Renal cortex interstitium (tissue), 11 donors: ENCODE data around the gene PRR29. TPM values are rescaled to one million over a fixed set of nuclear protein-coding genes. Genes with fewer than 3 reads are reported as not detected.

Experiments used
- DNase-seq, 11 donors: peaks; one replicate each; pipeline ENCODE4 v3.0.0-alpha.2; 2013; ENCODE audit warnings: low read depth in 9 of 11, low spot score in 4 of 11; ENCODE audit errors: extremely low read depth in 1 of 11
- polyA plus RNA-seq, 3 donors: library from polyadenylated mRNA; unstranded; fragments of 120-200 nt; gene quantifications; one replicate each; pipeline ENCODE4 v1.2.1, GENCODE V29; 2013; ENCODE audit not compliant: insufficient read length in 3 of 3

Gene PRR29
- polyA plus RNA-seq, 3 donors = 2.7 to 4.1 (median 3.9) TPM

DNA sequence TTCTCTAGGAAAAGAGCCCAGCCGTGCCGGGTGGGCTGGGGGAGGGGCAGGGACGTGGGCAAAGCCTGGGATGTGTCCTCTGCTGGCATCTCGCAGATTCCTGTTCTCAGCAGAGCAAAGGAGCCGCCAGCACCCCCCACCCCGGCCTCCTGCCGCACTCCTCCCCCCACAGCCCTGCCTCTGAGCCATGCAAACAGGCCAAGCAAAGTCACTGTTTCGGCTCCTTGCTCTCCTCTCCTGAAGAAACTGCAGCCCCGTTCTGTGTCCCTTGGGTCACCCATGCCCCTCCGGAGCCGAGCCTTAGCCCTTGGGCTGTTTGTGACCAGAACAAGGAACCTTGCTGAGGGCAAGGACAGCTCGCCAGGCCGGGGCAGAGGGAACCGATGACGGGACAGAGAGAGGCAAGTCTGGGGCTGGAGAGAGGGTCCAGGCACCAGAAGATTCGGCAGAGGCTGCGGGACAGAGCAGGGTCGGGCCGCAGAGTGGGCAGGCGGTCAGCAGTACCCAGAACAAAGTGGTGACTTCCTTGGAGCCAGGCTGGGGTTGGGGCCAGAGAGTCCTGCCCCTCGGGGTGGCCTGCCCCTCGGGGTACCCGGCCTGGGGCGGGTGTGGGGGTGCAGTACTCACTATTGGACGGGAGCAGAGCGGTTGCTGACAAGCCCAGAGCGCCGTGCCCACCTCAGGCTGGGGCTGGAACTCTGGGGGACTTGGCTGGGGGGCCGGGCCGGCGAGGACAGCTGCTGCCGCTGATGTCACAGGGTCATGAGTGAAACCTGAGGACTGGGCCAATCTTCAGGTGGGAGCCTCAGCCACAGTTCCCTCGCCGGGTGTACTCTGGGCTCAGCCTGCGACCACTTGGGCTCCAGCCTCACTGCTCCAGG, 9.2 kb upstream of the PRR29 start:
- DNase-seq = peak in 4 of 11 donors; percentile 17 to 45 (median 38)

DNA sequence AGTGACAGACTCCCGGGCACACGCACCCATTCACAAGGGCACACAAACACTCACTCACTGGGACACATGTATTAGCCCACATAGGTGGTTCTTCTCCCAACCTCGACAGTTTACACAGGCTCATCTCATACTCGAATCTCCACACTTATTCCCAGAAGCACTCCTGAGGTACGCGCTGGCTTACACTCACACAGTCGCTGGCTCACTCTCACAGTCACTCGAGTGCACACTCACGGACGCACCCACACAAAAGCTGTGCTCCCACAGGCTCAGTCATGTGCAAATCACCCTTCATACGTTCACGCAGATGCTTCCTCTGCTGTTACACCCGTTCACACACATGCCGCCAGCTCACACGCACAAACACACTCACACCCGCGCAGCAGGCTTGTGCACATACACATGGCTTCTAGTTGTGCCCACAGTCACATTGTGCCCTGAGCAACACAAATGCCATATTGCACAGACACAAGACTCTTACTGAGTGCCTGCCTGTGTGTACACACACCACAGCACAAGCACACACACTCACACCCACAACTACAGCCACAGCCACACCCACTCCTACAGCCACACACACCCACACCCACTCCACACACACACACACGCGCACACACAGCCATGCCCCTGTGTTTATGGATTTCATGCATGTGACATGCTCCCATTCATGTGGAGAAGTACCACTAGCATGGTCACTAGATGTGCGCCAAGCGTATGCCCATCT, 8.4 kb upstream of the PRR29 start:
- no peak for DNase-seq

GRCh38 chr17:63991611-63992010, 6.5 kb upstream of the PRR29 start:
- no peak for DNase-seq

GRCh38 chr17:63993368-63993985, 4.7 kb upstream of the PRR29 start:
- DNase-seq = no peak

DNA sequence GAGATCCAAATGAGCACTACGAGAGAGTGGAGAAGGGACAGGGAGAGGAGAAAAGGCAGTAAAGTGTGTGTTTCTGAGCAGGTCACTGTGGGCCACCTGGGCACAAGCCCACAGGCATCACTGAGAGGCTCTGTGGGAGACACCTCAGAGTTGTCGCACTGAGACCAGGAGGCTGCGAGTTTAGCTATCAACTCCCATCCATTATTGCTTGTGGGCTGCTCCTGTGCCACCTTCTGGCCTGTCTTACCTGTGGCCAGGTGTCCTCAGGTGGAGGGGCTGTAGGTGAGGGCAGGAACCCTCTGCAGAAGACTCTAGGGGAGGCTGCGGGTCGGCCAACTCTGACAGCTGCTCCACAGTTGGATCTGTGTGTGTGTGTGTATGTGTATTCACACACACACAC, 2.5 kb upstream of the PRR29 start:
- DNase-seq = no peak

GRCh38 chr17:63996430-63997182, 1.5 kb upstream of the PRR29 start:
- DNase-seq = no peak

- no peak for DNase-seq
Observed at GRCh38 chr17:63997341-63998048, 656 bp upstream of the PRR29 start.

DNA sequence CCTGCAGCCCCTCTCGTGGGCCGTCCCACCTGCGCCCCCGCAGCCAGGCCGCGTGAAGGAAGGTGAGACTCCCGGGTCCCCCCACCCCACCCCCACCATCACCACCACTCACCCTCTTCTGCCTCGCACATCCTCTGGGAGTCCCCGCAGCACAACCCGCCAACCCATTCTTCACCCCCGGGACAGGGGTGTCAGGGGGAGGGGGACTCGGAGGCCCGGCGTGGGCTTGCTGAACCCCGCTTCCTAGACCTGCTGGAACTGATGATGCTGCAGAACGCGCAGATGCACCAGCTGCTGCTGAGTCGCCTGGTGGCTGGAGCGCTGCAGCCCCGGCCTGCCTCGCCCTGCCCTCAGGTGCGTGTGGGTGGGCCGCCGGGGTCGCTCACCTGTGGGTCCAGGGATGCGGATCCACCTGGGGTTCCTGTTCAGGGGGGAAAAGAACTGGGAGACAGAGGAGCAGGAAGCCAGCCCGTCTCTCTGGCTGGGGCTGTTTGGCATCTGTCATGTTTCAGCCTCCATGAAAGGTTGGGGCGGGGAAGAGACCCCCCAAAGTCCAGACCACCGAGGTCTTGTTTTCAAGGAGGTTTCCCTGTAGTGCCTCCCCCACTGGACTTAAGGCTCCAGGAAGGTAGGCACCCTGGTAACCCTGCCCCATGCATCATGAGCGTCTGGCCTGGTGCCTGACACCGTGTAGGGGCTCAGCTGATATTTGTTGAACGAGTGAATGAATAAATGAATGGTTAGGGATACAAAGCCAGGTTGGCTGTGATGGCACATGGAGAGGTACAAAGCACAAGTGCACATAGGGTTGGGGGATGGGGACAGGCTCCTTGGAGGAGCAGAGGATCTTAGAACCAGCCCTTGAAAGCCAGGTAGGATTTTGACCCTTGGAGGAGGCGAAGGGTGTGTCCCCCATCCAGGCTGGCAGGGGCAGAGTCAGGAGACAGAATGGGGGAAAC, 849 bp downstream of the PRR29 start:
- DNase-seq = no peak

DNA sequence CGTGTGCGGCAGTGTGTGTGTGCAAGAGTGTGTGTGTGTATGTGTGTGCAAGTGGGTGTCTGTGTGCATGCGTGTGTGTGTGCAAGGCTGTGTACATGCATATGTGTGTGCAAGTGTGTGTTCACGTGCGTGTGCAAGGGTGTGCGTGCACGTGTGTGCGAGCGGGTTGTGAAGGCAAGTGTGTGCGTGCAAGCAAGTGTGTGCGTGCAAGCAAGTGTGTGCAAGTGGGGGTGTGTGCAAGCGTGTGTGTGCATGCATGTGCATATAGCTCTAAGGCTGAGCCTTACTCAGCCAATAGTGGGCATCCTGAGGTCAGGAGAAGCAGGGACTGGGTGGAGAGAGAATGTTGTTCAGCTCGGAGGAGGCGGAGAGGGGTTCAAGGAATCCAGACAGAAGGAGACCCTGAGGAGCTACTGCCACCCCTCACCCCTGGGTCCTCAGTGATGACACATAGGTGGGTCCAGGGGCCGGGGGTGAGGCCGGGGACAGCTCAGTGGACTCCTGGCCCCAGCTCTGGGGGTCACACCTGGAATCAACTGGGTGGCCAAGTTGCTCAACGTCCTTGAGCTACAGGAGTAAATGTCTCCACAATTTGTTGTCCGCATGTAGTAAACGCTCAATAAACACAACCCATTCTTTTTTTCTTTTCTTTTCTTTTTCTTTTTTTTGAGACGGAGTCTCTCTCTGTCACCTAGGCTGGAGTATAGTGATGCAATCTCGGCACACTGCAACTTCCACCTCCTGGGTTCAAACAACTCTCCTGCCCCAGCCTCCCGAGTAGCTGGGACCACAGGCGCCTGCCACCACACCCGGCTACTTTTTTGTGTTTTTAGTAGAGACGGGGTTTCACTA, 1.8 kb downstream of the PRR29 start:
- no peak for DNase-seq

DNA sequence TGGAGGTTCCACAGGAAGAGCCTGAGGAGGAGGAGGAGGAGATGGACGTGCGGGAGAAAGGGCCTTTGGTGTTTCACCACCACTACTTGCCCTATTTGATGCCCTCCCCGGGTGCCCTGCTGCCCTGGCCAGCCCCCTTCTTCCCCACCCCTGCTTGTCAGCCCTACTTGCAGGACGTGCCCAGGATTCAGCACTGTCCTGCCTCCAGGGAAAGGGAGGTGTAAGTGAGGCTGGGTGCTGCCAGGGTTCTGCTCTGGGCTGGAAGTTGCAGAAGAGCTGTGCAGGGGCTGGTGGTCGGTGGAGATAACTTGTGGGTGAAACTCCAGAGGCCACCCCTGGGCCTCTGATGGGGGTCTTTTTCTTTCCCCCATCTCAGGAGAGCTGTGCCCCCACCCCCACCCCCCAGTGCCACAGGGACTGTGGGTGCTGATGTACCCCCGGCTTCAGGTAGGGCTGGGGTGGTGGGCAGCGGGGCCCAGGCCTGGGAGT, 3.0 kb downstream of the PRR29 start:
- DNase-seq = no peak

DNA sequence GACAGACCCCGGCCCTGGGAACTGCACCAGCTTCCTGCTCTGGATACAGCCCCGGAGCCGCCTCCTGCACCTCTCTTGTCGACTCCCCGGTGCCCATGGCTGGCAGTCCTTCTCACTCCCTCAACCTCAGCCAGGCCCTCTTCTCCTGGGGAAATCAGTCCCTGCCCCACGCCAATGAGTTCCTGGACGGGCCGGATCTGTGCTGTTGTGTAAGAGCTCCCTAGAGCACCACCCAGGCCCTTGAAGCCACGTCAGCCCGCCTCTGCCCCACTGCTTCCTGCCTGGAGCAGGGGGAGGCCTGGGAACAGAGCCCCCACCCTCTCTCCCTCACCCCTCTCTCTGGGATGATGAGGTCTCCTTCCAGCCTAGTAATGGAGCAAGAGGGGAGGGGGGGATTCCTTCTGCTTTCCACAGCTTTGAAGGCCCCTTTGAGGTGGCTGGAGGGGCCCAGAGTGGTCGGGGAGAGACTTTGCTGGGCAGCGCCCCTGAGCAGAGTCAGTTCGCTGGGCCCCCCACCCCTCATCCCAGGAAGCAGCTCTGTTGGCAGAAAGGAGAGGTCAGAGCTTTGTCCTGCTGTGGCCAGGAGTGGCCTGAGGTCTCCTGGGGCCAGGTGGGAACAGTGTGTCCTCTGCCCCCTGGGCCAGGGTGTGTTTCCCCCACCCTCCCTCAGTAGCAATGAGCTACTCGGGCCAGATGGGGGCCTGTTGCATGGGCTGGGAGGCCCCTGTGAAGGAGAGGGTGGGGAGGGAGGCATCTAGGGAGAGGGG, 3.8 kb downstream of the PRR29 start:
- no peak for DNase-seq

- DNase-seq = no peak
Observed at GRCh38 chr17:64002658-64003525, 4.7 kb downstream of the PRR29 start.

DNA sequence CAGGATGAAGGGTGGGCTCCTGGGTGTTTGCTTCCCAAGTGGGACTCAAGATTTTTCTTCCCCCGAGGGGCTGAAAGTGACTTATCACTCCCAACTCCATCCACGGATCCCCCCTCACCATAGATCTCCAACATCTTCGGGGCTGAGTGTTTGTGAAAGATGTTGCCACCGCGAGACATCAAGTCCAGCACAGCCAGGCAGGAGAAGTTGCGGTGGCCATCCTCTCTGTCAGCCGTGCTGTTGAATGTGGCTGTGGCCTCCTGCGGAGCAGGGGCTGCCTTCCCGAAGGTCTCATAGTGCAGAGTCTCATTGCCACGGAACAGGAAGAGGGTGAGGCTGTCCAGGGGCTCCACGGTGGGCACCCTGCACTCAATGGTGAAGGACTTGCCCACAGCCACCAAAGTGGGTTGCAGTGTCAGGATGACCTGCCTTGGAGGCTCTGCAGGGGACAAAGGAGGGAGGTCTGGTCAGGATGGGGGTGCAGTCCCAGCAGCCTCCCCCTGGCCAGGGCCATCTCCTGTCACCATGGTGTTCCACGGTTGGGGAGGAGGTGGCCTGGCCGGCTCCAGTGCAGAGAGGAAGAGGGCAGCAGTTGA, 5.5 kb downstream of the PRR29 start:
- no peak for DNase-seq

- no peak for DNase-seq
Observed at GRCh38 chr17:64004218-64004770, 6.1 kb downstream of the PRR29 start.
